ENCODE results near the gene AFAP1L2.

The AFAP1L2 gene

DNA sequence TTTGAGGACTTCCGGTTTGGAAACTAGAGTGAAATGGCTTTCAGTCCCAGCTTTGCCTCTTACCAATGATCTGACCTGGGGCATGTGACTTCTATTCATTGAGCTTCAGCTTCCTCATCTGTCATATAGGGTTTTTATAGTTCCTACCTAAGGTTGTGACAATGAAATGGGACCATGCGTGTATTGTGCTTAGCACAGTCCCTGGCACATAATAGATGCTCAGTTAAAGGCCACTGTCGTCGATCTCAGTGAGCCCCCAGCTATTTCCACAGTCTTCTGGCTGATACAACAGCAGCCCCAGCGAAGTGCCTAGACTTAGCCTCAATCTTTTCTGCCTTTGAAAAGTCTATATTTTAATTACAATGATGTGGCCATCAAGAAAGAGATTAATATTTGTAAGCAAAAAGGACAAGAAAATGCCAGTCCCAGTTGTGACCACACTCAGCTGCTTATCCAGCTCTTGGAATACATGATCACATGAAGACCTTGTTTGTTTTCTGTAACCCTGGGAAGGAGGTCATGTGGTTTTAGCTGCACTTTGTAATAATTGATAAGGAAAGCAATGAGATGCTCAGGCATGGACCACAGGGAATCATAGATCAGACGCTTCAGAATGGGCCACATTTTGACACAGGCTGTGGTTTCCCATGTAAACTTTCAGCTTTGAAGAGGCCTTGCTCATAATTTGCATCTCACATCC, 120.6 kb downstream of the AFAP1L2 start:
- no peak for DNase-seq

DNA sequence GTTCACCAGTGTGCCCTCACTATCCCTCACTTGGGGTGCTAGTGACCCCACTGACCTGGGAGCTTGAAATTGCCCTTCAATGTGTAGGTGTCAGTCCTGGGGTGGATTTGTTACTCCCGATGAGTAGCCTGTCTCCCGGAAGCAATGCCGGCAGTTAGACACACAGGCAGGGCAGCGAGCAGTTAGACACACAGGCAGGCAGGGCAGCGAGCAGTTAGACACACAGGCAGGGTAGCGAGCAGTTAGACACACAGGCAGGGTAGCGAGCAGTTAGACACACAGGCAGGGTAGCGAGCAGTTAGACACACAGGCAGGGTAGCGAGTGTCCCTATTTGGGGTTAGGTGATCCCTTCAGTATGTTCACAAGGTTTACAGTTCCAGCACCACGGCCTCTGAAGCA, 121.2 kb downstream of the AFAP1L2 start:
- no peak for DNase-seq

DNA sequence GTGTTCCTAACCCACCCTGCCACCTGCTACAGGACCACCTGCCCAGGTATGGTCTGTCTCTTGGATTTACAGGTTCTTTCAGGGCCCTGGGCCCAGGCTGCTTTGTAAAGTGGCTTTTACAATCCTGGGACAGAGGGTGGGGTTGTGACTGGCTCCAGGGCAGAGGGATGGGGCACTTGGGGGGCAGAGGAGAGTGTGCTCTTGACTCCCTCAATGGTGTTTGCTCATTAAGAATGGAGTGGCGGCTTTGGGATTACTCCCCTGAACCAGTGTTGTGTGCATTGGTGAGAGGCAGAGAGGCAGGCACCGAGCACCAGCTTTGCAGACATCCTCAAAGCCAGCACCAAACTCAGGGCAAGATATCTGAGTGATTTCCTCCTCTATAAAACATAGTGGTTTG, 121.8 kb downstream of the AFAP1L2 start:
- no peak for DNase-seq

DNA sequence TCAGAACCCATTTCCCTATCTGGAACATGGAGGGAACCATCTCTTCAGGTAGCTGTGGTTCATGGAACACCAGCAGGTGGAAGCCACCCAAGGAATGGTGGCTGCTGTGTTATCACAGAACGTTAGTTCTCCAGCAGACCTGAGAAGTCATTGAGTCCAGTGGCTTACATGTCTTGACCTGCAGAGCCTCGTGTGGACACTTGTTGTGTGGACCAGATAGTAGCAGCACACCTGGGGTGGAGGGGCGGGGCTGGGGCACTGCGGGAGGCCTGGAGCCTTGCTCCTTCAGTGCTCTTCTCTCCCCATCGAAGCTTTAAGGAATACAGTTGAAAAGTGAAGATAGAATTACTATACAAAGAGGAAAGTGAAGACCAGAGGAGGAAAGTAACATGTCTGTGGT, 122.8 kb downstream of the AFAP1L2 start:
- DNase-seq, result no peak

DNA sequence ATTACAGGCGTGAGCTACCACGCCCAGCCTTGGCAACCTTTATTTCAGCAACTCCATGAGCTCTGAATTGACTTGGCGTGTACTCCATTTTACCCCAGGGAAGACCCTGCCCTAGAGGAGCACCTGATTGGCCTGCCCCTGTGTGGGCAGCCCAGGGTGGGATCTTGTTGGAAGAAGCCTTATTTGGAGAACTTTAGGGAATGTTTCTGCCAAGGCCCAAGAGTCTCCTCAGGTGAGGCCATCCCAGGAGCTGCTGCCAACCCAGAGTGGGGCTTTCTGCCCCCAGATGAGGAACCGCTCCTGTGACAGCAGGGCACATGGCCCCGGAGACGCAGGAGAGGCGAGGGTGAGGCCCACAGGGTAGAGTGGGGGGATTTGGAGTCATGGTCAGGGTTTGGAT, 123.3 kb downstream of the AFAP1L2 start:
- DNase-seq, result no peak

DNA sequence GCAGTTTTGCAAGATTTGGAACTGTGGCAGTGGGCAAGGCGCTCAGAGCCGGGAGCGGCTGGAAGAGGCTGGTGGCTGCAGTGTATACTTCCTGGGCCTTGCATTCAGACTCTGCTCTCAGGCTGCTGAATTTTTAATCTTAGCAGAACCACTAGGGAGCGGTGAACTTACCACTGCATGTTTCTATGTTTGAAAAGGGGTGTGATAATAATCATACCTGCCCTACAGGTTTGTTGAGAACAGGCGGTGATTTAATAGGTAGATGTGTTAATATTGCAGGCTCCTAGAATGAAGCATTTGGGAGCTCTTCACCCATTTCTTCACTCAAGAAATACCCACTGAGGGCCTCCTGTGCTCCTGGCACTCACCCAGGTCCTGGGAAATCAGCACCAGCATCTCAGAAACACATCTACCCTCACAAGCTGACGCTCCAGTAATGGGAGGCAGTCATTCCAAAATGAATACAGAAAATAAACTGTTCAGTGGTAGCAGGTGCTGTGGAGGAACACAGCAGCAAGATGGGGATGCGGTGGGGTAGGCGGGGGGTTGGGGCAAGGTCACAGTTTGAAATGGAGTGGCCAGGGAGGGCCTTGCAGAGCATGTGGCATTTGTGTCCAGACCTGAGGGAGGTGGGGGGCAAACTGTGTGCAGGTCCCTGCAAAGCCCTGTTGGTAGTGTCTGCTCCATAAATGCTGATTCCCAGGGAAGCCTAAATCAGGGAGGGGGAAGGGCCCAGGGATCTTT, 124.2 kb downstream of the AFAP1L2 start:
- no peak for DNase-seq

DNA sequence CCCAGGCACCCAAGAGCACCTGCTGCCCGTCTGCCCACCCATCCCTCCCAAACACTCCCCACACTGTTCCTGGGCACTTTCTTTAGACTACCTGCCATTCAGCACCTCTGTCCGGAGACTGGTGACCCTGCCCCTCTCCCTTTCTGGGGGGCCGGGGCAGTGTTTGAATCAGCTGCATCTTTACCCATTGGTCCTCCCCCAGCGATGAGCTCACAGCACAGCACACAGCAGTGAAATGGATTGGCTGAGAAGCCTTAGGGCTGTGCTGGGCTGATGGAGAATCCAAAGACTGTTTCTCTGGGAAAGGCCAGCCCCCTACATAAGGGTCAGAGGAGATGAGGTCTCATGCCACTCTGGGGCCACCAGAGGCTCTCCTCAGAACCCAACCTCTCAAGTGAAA, 125.0 kb downstream of the AFAP1L2 start:
- no peak for DNase-seq

DNA sequence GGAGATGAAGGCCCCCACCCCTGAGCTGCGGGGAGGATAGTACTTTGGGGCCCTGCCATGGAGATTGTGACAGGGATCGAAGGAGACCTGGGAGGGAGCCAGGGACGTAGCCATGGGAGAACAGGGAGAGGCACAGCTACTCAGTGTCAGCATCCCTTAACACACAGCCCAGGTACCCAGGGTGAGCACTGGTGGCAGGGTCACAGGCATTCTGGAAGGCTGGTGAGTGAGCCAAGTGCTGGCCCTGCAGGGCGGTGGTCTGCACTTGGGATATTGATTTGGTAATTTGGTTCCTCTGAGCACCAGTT, 125.5 kb downstream of the AFAP1L2 start:
- no peak for DNase-seq

DNA sequence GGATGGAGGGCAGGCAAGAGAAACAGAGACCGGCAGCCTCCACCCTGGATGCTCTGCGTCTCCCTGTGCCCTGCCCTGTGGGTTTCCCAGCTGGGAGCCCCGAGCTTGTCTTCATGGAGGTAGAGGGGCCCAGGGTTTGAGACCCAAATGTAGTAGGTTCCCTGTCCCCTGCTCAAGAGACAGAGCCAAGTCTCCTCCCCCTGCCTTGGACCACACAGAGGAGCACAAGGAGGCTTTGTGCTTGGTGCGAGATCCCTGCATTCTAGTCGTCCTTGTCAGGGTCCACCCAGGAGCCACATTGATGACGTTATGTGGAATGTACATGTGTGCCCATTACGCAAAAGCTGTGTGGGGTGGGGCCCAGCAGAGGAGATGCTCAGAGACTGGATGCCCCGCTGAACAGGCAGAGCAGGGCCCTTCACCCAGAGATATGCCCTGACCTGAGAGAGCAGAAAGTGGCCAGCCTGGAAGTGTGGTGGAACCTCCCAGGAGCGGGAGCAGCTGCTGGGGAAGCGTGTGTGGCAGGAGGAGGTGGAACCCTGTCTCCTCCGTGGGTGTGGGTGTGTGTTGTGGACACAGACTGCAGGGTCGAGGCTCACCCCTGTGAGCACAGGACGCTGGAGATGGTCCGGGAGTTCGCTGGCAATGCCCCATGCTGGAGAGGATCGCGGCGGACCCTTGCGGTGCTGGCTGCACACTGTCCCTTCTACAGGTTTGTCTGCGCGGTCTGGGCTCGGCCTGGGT, 126.0 kb downstream of the AFAP1L2 start:
- DNase-seq, result no peak

DNA sequence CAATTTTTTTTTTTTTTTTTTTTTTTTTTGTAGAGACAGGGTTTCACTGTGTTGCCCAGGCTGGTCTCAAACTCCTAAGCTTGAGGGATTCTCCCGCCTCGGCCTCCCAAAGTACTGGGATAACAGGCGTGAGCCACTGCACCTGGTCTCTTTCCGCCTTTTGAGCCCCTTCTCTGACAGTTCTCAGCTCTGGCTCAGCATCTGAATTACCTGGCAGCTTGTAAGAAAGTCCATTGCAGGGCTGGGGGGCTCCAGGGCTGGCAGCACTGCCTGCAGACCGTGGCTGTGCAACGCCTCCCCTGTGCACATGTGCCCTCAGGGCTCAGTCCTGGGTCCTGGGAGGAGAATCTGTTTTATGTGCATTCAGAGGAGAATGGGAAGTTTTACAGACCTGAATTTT, 127.6 kb downstream of the AFAP1L2 start:
- no peak for DNase-seq

DNA sequence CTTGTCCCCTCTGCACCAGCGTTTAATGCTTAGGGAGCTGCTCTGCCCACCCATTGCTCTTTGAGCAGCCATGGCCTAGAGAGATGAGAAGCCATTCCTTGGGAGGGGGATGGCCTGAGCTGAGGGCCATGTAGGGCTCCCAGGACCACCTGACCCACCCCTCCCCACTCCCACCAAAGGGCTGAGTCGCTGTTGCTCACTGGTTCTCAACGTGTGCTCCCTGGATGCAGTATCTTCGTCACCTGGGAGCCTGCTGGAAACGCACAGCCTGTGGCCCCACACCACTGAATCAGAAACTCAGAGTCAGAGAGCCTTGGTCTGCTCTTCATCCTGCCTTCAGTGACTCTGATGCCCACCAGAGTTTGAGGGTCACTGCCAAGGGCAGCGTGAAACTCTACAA, 128.2 kb downstream of the AFAP1L2 start:
- no peak for DNase-seq

DNA sequence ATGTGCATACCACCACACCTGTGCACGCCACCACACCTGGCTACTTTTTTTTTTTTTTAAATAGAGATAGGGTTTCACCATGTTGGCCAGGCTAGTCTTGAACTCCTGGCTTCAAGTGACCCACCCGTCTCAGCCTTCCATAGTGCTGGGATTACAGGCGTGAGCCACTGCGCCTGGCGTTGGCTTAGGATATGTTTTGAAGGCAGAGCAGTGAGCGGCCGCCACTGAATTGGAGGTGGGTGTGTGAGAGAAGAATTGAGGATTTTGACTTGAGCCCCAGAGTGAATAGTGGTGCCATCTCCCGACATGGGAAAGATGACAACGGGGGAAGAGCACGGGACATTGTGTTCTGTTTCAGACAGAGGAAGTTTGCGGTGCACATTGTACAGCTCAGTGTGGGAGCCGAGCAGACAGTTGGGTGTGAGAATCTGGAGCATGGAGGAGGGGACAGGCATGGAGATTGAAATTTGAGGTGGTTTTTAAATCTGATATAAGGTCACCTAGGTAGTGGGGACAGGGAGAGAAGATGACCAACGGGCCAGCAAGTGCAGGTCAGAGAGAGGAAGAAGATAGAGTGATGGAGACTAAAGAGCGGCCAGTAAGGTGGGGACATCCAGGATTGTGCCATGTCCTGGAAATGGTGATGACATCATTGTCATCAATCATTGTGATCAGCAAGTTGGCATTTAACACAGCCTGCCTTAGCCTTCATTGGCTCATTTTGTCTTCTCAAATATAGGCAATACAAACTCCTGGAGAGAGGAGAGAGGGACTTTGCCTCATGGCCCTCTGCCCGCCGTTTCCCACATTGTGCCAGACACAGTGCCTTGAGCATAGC, 129.5 kb downstream of the AFAP1L2 start:
- no peak for DNase-seq

DNA sequence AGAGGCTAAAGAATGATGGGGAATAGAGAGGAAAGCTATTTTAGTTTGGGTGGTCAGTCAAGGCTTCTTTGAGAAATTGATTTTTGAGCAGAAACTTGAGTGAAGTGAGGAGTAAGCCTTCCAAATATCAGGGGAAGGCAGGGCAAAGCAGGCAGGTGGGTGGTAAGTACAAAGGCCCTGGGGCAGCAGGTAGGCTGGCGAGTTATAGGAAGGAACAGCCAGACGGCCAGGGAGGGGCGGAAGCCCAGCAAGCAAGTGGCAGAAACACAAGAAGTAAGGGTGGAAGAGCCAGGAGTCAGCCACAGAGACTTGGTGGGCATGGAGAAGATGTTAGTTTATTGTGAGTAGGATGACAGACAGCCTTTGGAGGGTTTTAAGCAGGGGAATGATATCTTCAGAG, 130.4 kb downstream of the AFAP1L2 start:
- no peak for DNase-seq

DNA sequence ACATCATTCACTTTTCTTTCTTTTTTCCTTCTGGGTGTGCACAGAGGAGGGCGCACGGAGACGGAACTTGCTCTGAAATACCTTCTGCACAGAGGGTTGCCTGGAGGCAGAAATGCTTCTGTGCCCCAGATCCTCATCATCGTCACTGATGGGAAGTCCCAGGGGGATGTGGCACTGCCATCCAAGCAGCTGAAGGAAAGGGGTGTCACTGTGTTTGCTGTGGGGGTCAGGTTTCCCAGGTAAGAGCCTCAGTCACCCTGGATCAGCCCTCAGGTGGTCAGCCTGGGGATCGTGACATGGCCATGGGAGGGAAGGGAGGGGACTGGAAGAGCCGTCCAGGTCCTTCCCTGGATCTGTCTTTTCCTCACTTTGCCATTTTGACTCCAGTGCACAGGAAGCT, 131.6 kb downstream of the AFAP1L2 start:
- no peak for DNase-seq

DNA sequence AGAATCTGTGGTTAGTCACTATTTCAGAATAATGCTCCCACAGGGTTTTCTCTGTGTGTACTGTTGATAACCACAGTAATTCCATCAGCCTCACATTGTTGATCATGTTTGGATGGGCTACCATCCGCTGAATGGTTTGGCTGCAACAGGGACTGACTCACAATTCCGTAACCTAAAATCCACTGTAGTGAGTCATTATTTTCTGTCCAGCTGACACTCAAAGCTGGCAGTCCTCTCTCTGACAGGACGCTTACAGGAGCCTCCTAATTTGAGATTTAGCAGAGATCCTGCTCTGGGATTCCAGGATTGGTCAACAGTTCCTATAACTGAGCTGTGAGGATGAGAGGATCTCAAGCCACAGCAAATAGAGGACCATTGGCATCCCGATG, 132.5 kb downstream of the AFAP1L2 start:
- DNase-seq, result no peak

DNA sequence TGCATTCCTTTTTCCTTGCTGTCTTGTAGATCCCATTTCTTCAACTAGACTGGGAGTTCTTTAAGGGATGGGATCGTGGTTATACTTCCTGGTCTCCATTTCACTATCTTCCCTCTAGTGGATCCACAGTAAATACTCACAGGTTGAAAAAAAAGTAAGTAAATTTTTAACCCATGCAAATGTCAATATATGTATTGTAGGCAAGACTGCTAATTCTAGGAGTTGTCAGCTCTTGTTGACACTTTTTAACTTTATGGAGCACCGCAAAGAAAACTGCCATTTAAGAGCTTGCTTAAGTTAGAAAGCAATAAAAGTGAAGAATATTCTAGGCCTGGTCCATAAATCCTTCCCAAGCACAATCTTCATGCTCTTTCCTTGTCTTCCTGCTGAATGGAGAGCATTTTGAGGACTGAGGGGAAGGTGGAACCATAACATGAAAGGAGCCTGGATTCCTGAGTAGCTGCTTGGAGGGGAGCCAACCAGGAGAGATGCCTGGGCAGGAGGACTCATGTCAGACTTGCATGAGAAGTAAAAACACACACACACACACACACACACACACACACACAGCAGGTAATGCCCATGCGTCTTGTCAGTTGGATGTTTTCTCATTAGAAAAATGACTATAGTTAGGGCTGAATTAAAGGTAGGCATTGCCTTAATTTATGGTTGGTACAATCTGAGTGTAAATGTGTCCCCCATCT, 133.1 kb downstream of the AFAP1L2 start:
- no peak for DNase-seq

DNA sequence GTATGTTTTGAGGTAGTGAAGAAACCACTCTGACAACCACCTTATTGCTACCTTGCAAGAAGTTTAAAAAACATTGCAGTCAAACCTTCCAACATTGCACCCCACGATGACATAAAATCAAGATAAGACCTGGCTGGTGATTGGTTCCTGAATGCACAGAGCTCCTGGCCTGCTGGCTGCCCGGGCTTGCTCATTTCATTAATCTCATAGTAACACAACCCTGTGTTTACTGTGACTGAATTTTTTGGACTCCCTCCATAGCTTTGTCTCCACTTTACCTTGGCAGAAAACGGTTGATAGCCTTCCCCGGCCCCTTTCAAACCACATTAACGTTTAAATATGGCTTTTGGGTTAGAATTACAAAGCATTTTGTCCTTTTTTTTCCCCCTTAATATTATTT, 137.8 kb downstream of the AFAP1L2 start:
- DNase-seq, result no peak

DNA sequence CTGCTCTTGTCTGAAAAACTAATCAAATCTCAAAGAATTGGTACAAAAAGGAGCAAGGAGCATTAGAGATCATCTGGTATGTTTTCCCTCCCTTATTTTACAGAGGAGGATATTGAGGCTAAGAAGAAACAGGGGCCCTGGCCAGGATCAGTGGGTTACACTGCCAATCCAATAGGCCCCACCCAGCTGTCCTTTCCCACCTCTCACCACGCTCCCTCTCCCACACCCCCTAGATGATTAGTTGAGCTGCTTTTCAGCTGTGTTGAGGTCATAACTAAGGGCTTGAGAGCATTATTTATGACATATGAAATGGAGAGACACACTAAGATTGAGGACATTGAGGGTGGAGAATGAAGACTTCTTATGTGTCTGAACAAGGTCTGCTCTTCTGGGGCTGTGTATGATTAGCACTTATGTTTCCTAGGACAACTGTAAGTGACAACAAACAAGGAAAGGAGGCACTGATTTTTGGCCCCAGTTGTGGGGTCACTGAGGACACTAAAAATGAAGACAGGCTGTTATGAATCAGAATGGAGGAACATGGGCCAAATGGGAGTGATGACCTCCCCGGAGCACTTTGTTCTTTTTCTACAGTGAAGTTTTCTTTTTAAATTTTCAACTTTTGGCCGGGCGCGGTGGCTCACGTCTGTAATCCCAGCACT, 138.8 kb downstream of the AFAP1L2 start:
- no peak for DNase-seq

DNA sequence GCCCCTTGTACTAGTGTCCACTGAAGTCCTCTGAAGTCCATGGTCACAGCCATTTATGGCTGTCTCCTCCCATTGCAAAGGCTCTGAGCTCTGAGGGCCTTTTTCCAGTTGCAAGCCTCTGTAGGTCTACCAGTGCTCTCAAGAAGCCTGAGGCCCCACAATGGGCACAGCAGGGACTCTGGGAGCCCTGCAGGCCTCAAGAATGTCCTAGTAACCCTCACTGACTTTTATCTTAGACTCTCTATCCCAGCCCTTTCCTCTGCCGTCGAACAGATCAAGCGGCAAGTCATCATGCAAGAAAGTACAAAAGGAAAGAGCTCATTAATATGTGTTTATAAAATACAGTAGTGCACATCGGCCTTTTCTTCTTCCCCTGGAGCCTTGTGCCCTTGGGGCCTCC, 141.8 kb downstream of the AFAP1L2 start:
- no peak for DNase-seq

DNA sequence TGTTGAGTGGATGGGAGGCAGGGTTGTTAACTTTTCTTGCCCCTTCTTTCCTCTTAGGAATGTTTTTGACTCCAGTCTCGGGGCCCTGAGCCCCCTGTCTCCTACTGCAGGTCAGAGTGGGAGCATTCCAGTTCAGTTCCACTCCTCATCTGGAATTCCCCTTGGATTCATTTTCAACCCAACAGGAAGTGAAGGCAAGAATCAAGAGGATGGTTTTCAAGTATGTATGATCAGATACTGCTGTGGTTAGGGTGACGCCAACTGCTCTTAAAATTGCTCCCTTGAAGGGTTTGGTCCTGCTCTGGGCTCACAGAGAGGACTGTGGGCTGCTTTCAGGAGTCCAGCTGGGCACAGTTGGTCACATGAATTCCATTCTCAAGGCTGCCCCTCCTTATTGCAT, 143.2 kb downstream of the AFAP1L2 start:
- DNase-seq, result no peak

DNA sequence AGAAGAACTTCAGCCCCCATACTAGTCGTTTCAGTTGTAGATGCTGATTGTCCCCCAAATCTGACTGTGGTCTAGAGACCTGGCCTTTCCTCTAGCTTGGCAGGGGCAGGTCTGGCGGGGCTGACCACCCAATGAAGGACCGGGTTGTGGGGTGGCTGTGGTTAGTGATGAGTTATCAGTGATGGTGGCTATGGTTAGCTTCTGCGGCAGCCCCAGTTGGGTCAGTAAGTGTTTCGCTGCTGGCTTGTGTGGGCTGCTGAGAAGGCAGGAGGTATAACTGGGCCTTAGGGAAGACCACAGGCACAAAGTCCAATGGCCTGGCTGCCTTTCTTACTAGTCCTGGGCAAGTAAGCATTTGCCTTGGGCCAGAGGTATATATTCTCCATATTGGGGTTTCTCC, 143.9 kb downstream of the AFAP1L2 start:
- no peak for DNase-seq

DNA sequence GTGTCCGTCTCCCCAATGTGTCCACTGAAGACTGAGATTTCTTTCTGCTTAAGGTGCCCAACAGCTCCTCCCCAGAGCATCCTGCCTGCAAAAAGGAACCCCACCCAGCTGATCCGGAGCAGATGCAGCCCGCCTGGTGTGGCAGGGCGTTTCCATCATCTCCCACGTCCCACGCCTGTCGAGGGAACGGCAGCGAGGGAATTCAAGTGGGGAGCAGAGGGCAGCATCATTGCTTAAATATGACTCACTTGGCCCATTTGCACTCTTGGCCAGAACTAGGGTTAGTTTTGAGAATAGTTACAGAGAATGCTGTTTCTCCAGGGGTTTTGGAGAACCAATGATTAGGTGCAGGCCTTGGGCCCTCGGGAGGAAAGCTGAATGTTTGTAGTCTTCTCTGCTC, 144.5 kb downstream of the AFAP1L2 start:
- no peak for DNase-seq
